Measurements from ENCODE around the gene SLC15A3.

The SLC15A3 gene

DNA sequence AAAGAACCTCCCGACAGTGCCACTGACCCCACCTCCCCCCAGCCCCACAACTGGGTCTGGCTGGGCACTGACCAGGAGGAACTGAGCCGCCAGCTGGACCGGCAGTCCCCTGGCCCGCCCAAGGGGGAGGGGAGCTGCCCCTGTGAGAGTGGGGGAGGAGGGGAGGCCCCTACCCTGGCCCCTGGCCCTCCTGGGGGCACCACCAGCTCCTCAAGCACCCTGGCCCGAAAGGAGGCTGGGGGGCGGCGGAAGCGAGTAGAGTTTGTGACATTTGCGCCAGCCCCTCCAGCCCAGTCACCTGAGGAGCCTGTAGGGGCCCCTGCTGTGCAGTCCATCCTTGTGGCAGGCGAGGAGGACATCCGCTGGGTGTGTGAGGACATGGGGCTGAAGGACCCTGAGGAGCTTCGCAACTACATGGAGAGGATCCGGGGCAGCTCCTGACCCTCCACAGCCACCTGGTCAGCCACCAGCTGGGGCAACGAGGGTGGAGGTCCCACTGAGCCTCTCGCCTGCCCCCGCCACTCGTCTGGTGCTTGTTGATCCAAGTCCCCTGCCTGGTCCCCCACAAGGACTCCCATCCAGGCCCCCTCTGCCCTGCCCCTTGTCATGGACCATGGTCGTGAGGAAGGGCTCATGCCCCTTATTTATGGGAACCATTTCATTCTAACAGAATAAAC is 15.4 kb downstream of the SLC15A3 start:
- TF ChIP-seq, protein P1, sequence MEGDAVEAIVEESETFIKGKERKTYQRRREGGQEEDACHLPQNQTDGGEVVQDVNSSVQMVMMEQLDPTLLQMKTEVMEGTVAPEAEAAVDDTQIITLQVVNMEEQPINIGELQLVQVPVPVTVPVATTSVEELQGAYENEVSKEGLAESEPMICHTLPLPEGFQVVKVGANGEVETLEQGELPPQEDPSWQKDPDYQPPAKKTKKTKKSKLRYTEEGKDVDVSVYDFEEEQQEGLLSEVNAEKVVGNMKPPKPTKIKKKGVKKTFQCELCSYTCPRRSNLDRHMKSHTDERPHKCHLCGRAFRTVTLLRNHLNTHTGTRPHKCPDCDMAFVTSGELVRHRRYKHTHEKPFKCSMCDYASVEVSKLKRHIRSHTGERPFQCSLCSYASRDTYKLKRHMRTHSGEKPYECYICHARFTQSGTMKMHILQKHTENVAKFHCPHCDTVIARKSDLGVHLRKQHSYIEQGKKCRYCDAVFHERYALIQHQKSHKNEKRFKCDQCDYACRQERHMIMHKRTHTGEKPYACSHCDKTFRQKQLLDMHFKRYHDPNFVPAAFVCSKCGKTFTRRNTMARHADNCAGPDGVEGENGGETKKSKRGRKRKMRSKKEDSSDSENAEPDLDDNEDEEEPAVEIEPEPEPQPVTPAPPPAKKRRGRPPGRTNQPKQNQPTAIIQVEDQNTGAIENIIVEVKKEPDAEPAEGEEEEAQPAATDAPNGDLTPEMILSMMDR (conservative IDR thresholded peaks at IDR 0.05; ENCODE audit: low read depth, low read length), result no peak
- no peak for DNase-seq (ENCODE audit: low read depth)
- no peak overlapping the region for H3K4me3 ChIP-seq (ENCODE audit: low read depth, low read length)

DNA sequence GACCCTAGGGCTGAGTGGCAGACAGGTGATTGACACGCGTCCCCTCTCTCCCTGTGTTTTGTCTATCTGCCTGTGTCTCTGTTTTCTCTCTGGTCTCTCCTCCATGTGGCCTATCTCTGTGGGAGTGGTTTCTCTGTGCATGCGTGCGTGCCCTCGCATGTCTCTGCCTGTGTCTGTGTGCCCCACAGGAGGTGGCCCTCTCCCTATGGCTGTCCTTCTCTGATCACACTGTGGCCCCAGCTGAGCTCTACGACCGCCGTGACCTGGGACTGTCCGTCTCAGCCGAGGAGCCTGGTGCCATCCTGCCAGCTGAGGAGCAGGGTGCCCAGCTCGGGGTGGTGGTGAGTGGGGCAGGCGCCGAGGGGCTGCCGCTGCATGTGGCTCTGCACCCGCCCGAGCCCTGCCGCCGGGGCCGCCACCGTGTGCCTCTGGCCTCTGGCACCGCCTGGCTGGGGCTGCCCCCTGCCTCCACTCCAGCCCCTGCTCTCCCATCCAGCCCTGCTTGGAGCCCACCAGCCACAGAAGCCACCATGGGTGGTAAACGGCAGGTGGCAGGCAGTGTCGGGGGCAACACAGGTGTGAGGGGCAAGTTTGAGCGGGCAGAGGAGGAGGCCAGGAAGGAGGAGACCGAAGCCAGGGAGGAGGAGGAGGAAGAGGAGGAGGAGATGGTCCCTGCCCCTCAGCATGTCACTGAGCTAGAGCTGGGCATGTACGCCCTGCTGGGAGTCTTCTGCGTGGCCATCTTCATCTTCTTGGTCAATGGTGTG is 16.1 kb downstream of the SLC15A3 start:
- TF ChIP-seq, protein P1 (conservative IDR thresholded peaks at IDR 0.05; ENCODE audit: low read depth, low read length), result no peak
- H3K4me3 ChIP-seq (ENCODE audit: low read depth, low read length), result no peak overlapping the region
- no peak for DNase-seq (ENCODE audit: low read depth)

DNA sequence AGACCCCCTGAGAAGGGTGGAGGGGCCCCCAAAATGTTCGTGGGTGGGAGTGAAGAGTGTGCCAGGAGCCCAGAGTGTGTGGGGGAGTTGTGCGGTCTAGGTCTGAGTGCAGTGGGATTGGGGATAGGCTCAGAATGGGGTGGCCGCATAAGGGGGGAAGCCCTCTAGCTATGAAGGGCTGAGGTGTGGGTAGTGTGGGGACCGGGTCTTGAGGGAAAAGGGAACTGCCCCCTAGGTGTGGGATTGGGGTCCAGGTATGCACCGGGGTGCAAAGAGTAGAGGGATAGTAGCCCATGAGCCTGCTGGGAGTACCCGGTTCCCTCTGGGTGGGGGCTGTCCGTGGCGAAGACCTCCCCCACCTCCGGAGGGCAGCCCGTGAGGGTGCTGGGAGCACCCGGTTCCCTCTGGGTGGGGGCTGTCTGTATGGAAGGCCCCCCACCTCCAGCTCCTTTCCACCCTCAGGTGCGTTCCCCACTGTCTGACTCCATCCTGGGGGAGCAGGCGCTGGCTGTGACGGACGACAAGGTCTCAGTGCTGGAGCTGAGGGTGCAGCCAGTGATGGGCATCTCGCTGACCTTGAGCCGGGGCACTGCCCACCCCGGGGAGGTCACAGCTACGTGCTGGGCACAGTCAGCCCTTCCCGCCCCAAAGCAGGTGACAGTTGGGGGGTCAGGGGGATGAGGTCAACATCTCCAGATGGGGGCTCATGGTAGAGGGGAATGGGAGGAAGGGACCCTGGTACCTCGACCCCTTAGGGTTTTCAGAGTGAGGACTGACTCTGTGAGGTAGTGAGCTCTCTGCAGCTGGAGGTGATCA is 17.0 kb downstream of the SLC15A3 start:
- TF ChIP-seq, protein P1 (conservative IDR thresholded peaks at IDR 0.05; ENCODE audit: low read depth, low read length), result no peak
- no peak overlapping the region for H3K4me3 ChIP-seq (ENCODE audit: low read depth, low read length)
- no peak for DNase-seq (ENCODE audit: low read depth)

DNA sequence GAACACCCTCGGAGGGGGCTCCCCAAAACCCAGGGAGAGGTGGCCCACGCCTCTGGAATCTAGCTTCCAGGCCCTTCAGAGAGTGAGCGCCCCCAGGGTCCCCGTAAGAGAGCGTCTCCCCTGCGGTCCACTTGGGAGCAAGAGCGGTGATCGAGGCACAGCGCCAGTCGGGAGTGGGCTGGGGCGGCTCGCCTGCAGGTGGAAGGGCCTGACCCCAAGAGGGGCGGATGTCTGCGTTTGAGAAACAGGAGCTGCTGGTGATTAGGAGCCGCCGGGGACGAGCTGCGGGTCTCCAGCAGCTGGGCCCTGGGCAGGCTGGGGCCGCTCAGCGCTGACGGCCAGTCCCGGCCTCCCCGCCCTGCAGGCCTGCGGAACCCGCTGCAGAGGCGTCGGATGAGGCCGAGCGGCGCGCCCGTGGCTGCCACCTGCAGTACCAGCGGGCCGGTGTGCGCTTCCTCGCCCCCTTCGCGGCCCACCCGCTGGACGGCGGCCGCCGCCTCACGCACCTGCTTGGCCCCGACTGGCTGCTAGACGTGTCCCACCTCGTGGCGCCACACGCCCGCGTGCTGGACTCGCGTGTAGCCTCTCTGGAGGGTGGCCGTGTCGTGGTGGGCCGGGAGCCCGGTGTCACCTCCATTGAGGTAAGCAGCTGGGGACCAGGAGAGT is 17.7 kb downstream of the SLC15A3 start:
- H3K4me3 ChIP-seq (ENCODE audit: low read depth, low read length), result no peak overlapping the region
- no peak for DNase-seq (ENCODE audit: low read depth)
- TF ChIP-seq, protein P1 (conservative IDR thresholded peaks at IDR 0.05; ENCODE audit: low read depth, low read length), result no peak

DNA sequence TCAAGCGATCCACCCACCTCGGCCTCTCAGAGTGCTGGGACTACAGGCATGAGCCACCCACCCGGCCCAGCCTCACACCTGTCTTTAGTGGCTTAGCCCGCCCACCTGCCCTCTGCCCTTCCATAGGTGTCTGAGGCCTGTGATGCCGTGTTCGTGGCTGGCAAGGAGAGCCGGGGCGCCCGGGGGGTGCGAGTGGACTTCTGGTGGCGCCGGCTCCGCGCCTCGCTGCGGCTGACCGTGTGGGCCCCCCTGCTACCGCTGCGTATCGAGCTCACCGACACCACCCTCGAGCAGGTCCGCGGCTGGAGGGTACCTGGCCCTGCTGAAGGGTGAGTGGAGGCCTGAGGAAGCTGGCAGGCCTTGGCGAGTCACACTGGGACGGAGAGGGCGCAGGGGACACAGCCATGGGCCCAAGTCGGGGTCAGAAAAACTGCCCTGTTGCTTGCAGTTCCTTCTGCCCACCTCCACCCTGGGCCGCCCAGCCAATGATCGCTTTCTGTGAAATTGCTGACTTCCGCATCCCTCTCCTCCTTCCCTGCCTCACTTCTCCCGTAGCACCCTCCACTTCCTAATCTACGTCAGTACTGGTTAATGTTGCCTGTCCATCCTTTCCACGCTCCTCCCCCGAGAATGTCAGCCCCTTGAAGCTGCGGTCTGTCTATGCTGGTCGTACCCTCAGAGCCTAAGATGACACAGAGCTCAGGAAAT is 18.4 kb downstream of the SLC15A3 start:
- DNase-seq (ENCODE audit: low read depth), result no peak
- TF ChIP-seq, protein P1 (conservative IDR thresholded peaks at IDR 0.05; ENCODE audit: low read depth, low read length), result no peak
- no peak overlapping the region for H3K4me3 ChIP-seq (ENCODE audit: low read depth, low read length)
